ENCODE measurements around the gene MRPL51. TPM values are rescaled to one million over a fixed set of nuclear protein-coding genes. Genes with fewer than 3 reads are reported as not detected.

The MRPL51 gene
- total and polyA plus RNA-seq, 2 of the 8 experiments (the other 6 are each of a cell fraction or from before 2014, with no cell fraction given): 119 to 331 TPM

DNA sequence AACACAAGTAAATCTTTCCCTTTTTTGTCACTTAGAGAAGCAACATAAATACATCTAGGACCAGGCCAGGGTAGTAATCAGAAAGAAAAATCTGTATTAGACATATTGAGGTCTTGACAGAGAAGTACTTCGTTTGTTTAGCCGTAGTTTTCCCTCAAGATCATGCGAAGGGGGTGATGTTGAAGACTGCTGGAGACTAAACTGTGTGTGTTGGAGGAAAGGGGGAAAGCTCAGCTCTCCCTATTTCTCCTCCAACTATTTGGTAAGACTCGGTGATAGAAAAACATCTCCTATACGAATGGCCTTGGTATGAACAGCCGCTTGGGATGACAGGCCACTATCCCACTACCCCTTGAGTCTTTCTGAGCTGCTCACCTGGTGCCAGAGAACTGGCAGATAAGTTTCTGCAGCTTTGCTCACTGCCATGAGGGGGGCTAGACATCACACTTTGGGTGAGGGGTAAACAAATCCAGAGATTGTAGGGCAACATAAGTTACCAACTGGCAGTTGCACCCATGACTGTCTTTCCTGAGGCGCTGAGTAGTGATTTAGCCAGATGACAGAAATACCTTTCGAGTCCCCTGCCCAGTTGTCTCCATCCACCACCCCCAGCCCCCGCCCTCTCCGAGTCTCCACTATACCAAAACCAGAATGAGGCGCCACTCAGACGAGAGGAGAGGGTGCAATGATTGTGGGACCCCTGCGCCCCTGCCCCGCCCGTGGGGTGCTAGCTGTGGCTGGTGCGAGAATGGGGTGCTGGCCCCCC is 23.3 kb downstream of the MRPL51 start:
- Histone ChIP-seq H3K9me3 (ENCODE audit: insufficient read depth in 2 of 2, low read depth in 1 of 2, low read length in 1 of 2) (no peaks in the 10 kb centered on the region), H4K91ac (replicated peaks; ENCODE audit: insufficient read length, low read length) (no peak overlapping the region), H2BK15ac (ENCODE audit: low read length) (peak overlapping the region; percentile 61; the same call in 1 of the 2 replicates), H3K79me2 (ENCODE audit: control insufficient read depth in 1 of 2, insufficient read depth in 2 of 2, low read length in 2 of 2) (peaks cover 0 to 15% of the 10 kb centered on the region in 2 experiments; a peak in 2 of 4 replicates), H4K8ac (ENCODE audit: extremely low read depth, insufficient read depth, low read length) (peak overlapping the region; percentile 87; the same call in 1 of the 2 replicates), H2BK120ac (replicated peaks; ENCODE audit: low read depth, low read length) (peak overlapping the region; percentile 13), H4K5ac (ENCODE audit: insufficient read length, low read depth, low read length) (no peak overlapping the region), H3K4me2 (ENCODE audit: insufficient read depth in 1 of 2, low read depth in 2 of 2, low read length in 2 of 2) (peak overlapping the region; percentile 97 to 98), H3K79me1 (ENCODE audit: low read depth, low read length) (peaks cover 4% of the 10 kb centered on the region), H2BK20ac (ENCODE audit: low read length) (no peak overlapping the region), H3K14ac (ENCODE audit: insufficient read length) (no peak overlapping the region), H2BK12ac (ENCODE audit: low read depth, low read length) (no peak overlapping the region), H2AK5ac (ENCODE audit: low read depth, low read length) (no peak overlapping the region), H3K18ac (ENCODE audit: extremely low read depth, low read length) (peak overlapping the region; percentile 60; the same call in 1 of the 2 replicates), H3K27ac (ENCODE audit: low read depth, low read length) (peak overlapping the region; percentile 67; the same call in 1 of the 2 replicates), H2BK5ac (ENCODE audit: low read depth, low read length) (peak overlapping the region; percentile 94; the same call in 1 of the 2 replicates), H4K20me1 (replicated peaks in 1 of 2; ENCODE audit: control insufficient read depth in 1 of 2, insufficient read depth in 2 of 2, low read length in 2 of 2) (peaks cover 0 to 10% of the 10 kb centered on the region in 2 experiments), H3K4me1 (replicated peaks in 1 of 4; ENCODE audit: control insufficient read depth in 3 of 4, insufficient read depth in 4 of 4, low read length in 3 of 4) (peaks cover 3 to 7% (median 3%) of the 10 kb centered on the region in 4 experiments; a peak in 3 of 7 replicates), H3K36me3 (ENCODE audit: control insufficient read depth in 2 of 4, insufficient read depth in 4 of 4, low read length in 3 of 4) (peaks cover 2 to 11% (median 3%) of the 10 kb centered on the region in 4 experiments; a peak in 5 of 8 replicates), H2AFZ (ENCODE audit: low read length) (no peak overlapping the region), H3K56ac (replicated peaks; ENCODE audit: insufficient read length, low read depth, low read length) (no peak overlapping the region), H3K9ac (replicated peaks in 1 of 4; ENCODE audit: extremely low read depth in 1 of 4, low read depth in 3 of 4, low read length in 3 of 4) (peak overlapping the region in 3 of 4 experiments; percentile 75 to 77 (median 77); a peak in 6 of 7 replicates), H3K23me2 (ENCODE audit: low read depth, low read length) (peaks cover 12% of the 10 kb centered on the region), H3K4ac (replicated peaks; ENCODE audit: insufficient read length, low read depth, low read length) (no peak overlapping the region), H3K4me3 (ENCODE audit: extremely low read depth in 1 of 4, insufficient read depth in 2 of 4, low read depth in 3 of 4, low read length in 4 of 4) (peak overlapping the region; percentile 75 to 87 (median 86)), H3K23ac (ENCODE audit: insufficient read length) (no peak overlapping the region), H3K27me3 (replicated peaks in 1 of 4; ENCODE audit: control insufficient read depth in 3 of 4, extremely low read depth in 1 of 4, insufficient read depth in 3 of 4, low read length in 3 of 4) (no peaks in the 10 kb centered on the region; a peak in 1 of 7 replicates)
- no peak for FAIRE-seq
- CTCF ChIA-PET (ENCODE audit: partially characterized antibody): interaction anchor here (0.9 to 1.6 kb wide), 6 partner anchors 9 to 185 kb away, joined by 3 to 8 read pairs (median 6); no protein-coding TSS in a partner anchor
- POLR2A ChIA-PET (ENCODE audit: partially characterized antibody): interaction anchor here (0.5 to 6.1 kb wide), 48 partner anchors 10 to 454 kb away, joined by 3 to 84 read pairs (median 4); partner anchors contain the start of genes CD27, GAPDH, LTBR and MRPL51
- no peak for DNase-seq (ENCODE audit: low read depth in 1 of 2, low spot score in 2 of 2)
- 34% methylated on average over 13 of the region's 16 CpGs; no CpG with 5 or more reads in 1 of the 2 experiments for WGBS, 2 experiments (ENCODE audit: extremely low coverage in 1 of 2, insufficient coverage in 1 of 2, insufficient read length in 1 of 2, insufficient replicate concordance in 2 of 2, low coverage in 1 of 2, low lambda C conversion rate in 2 of 2, missing lambda C conversion rate in 1 of 2)
- 0 out of 4 replicates have a peak, but pooled peaks of 1 of the 2 experiments have one; percentile 6 for TF ChIP-seq HDAC2 (IDR thresholded peaks at IDR 0.05; ENCODE audit: borderline replicate concordance in 1 of 2, low read depth in 2 of 2, low read length in 2 of 2)
- TF ChIP-seq EP300 (IDR thresholded peaks at IDR 0.05; ENCODE audit: borderline replicate concordance in 1 of 2, low read depth in 2 of 2, low read length in 2 of 2): no peak

Measured in H1 (cell line).